Measurements from ENCODE around the gene PPL.

The PPL gene

GRCh38 chr16:4936181-4936990 is 562 bp downstream of the PPL start:
- Histone ChIP-seq H3K27me3 (replicated peaks) (peaks cover 33% of the 10 kb centered on the region), H3K36me3 (replicated peaks) (no peaks in the 10 kb centered on the region), H3K27ac (no peak overlapping the region), H3K4me3 (ENCODE audit: low read depth, low read length) (peak overlapping the region; percentile 22)
- TF ChIP-seq, protein P1, sequence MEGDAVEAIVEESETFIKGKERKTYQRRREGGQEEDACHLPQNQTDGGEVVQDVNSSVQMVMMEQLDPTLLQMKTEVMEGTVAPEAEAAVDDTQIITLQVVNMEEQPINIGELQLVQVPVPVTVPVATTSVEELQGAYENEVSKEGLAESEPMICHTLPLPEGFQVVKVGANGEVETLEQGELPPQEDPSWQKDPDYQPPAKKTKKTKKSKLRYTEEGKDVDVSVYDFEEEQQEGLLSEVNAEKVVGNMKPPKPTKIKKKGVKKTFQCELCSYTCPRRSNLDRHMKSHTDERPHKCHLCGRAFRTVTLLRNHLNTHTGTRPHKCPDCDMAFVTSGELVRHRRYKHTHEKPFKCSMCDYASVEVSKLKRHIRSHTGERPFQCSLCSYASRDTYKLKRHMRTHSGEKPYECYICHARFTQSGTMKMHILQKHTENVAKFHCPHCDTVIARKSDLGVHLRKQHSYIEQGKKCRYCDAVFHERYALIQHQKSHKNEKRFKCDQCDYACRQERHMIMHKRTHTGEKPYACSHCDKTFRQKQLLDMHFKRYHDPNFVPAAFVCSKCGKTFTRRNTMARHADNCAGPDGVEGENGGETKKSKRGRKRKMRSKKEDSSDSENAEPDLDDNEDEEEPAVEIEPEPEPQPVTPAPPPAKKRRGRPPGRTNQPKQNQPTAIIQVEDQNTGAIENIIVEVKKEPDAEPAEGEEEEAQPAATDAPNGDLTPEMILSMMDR (IDR thresholded peaks at IDR 0.05; ENCODE audit: low read depth, low read length, missing control alignments): no peak
- in situ Hi-C loops (cut with HindIII; ENCODE audit: low pct_ligation_motif_present, low sequenced_read_pairs): no loop called here
- DNase-seq: no peak

DNA sequence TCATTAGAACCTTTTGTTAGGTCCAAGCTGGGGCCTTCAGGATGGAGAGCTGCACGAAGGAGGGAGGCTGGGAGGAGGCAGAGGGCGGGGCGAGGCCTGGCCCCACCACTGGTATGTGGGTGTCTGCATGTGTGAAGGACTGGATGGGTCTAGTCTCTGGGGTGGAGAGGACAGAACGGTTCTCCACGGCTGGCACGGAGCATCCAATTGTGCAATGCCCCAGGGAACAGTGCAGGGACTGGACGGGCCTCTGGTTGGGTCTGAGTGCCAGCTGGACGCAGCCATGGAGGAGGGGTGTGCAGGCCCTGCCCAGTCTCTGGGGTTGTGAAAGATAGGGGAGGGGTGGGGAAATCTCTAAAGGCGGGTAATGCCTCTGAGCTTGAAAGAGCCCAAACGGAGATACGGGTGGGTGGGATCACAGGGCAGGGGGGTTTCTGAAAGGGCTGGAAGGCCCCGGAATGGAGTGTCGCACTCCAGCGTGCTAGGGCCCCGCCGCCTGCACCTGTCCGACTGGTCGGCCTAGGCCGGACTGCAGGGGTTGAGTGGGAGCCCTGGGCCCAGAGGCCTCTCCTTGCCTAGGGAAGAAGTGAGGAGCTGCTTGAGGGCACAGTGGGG is 1.6 kb downstream of the PPL start:
- Histone ChIP-seq H3K27ac (no peak overlapping the region), H3K27me3 (replicated peaks) (peaks cover 34% of the 10 kb centered on the region), H3K36me3 (replicated peaks) (no peaks in the 10 kb centered on the region), H3K4me3 (ENCODE audit: low read depth, low read length) (no peak overlapping the region)
- TF ChIP-seq, protein P1 (IDR thresholded peaks at IDR 0.05; ENCODE audit: low read depth, low read length, missing control alignments): no peak
- in situ Hi-C loops (cut with HindIII; ENCODE audit: low pct_ligation_motif_present, low sequenced_read_pairs): no loop called here
- DNase-seq: no peak

- no peak for DNase-seq
- no peak overlapping the region for H3K4me3 ChIP-seq (ENCODE audit: low read depth, low read length)
- H3K36me3 ChIP-seq (replicated peaks): no peaks in the 10 kb centered on the region
- no peak overlapping the region for H3K27ac ChIP-seq
- in situ Hi-C loops (cut with HindIII; ENCODE audit: low pct_ligation_motif_present, low sequenced_read_pairs): no loop called here
- TF ChIP-seq, protein P1 (IDR thresholded peaks at IDR 0.05; ENCODE audit: low read depth, low read length, missing control alignments): no peak
- H3K27me3 ChIP-seq (replicated peaks): peaks cover 34% of the 10 kb centered on the region
Observed at GRCh38 chr16:4934591-4934990, 2.4 kb downstream of the PPL start.

DNA sequence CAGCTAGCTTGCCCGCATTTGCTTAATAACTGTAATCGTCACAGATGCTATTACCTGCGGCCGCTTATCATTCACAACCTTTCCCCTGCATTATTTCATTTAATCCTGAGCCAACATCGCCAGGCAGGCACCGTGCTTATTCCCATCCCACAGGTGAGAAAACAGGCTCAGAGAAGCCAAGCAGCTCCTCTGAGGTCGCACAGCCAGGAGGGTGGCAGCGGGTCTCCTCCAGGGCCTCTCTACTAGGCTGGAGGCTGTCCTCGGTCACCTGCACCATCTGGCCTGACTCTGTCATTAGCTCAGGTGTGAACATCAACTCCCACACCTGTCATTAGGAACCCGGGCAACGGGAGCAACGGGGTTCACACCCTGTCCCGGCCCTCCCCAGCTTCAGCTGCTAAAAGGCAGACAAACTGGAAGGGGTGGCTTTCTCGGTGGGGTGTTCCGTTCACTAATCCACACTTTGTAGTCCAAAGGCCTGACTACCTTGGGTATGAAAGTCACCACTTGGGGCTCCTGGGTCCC is 3.0 kb downstream of the PPL start:
- H3K27me3 ChIP-seq (replicated peaks): peaks cover 34% of the 10 kb centered on the region

GRCh38 chr16:4933433-4933832 is 3.5 kb downstream of the PPL start:
- Histone ChIP-seq H3K27me3 (replicated peaks) (peaks cover 34% of the 10 kb centered on the region), H3K4me3 (ENCODE audit: low read depth, low read length) (no peak overlapping the region), H3K36me3 (replicated peaks) (no peaks in the 10 kb centered on the region), H3K27ac (no peak overlapping the region)
- in situ Hi-C loops (cut with HindIII; ENCODE audit: low pct_ligation_motif_present, low sequenced_read_pairs): no loop called here
- TF ChIP-seq, protein P1 (IDR thresholded peaks at IDR 0.05; ENCODE audit: low read depth, low read length, missing control alignments): no peak
- DNase-seq: no peak

More for the DNA sequence above, 3.0 kb downstream of the PPL start:
- Histone ChIP-seq H3K27ac (no peak overlapping the region), H3K4me3 (ENCODE audit: low read depth, low read length) (no peak overlapping the region), H3K36me3 (replicated peaks) (no peaks in the 10 kb centered on the region)
- TF ChIP-seq, protein P1 (IDR thresholded peaks at IDR 0.05; ENCODE audit: low read depth, low read length, missing control alignments): no peak
- no peak for DNase-seq
- in situ Hi-C loops (cut with HindIII; ENCODE audit: low pct_ligation_motif_present, low sequenced_read_pairs): no loop called here

All from brain microvascular endothelial cell (primary cell).